Panc1 (cell line): Measurements from ENCODE around the gene GPC6. TPM values are rescaled to one million over a fixed set of nuclear protein-coding genes. Genes with fewer than 3 reads are reported as not detected.

Experiments
- ATAC-seq: fragments of 200-7000 bp; cut with Tn5 transposase; 2 replicates; pipeline ENCODE4 v1.9.1; 2020; ENCODE audit warnings: mild to moderate bottlenecking, moderate library complexity
- BruUV-seq: library from RNA; stranded (reverse); fragments of 400-500 nt; replicated peaks from 2 replicates; lab custom pipeline; 2021; lab: Mats Ljungman, UMichigan
- CTCF ChIA-PET: fragments of 300-600 bp; sonication (Branson Sonifier 250); formaldehyde crosslinking; loops from one replicate; lab custom pipeline; 2022; ENCODE audit warnings: antibody characterized with exemption; lab: Charles Lee
- POLR2A ChIA-PET: fragments of 300-600 bp; sonication (Branson Sonifier 250); formaldehyde crosslinking; loops from one replicate; lab custom pipeline; 2022; ENCODE audit warnings: antibody characterized with exemption; lab: Charles Lee
- DNase-seq: peaks from one replicate; pipeline ENCODE4 v3.0.0-alpha.2; 2010; ENCODE audit warnings: low read depth, low spot score
- H3K27ac ChIP-seq: 2 replicates; pipeline ENCODE4 v1.5.1; 2011; ENCODE audit warnings: mild to moderate bottlenecking, low read length, inconsistent platforms
- H3K27me3 ChIP-seq: fragments of 200-500 bp; sonication (Bioruptor generic); 2 replicates; pipeline ENCODE4 v1.6.0; 2014; ENCODE audit warnings: low read length, inconsistent platforms; ENCODE audit not compliant: control insufficient read depth, insufficient read depth
- H3K36me3 ChIP-seq: fragments of 200-500 bp; sonication (Bioruptor generic); 2 replicates; pipeline ENCODE4 v1.5.1; 2014; ENCODE audit warnings: inconsistent platforms, mild to moderate bottlenecking, low read length, moderate library complexity; ENCODE audit not compliant: control insufficient read depth, insufficient read depth
- H3K4me1 ChIP-seq: 2 replicates; pipeline ENCODE4 v1.5.1; 2011; ENCODE audit warnings: inconsistent platforms, mild to moderate bottlenecking, low read length, moderate library complexity; ENCODE audit not compliant: control insufficient read depth, insufficient read depth
- H3K4me3 ChIP-seq, 2 experiments: 2 replicates each; pipeline ENCODE4 v1.5.1; 2011 to 2012; ENCODE audit warnings: low read depth in 2 of 2, low read length in 2 of 2, mild to moderate bottlenecking in 2 of 2, inconsistent platforms in 1 of 2, moderate library complexity in 1 of 2
- H3K9me3 ChIP-seq: fragments of 200-500 bp; sonication (Bioruptor generic); 2 replicates; pipeline ENCODE4 v1.5.1; 2014; ENCODE audit warnings: low read depth, mild to moderate bottlenecking, inconsistent platforms, low read length, moderate library complexity; ENCODE audit not compliant: control insufficient read depth, insufficient read depth
- CTCF ChIP-seq: fragments of 450-650 bp; IDR thresholded peaks from 2 replicates; pipeline ENCODE4 v1.5.1; 2017; ENCODE audit warnings: mild to moderate bottlenecking
- POLR2AphosphoS5 ChIP-seq: IDR thresholded peaks from 2 replicates; pipeline ENCODE4 v1.6.1; 2012; ENCODE audit warnings: mild to moderate bottlenecking, low read depth, low read length, moderate library complexity
- REST ChIP-seq, 2 experiments: IDR thresholded peaks; 2 replicates each; pipeline ENCODE4 v1.6.1; 2011 to 2012; ENCODE audit warnings: low read depth in 2 of 2, control low read depth in 1 of 2, low read length in 1 of 2, mild to moderate bottlenecking in 1 of 2, moderate library complexity in 1 of 2; ENCODE audit not compliant: insufficient read depth in 1 of 2
- SIN3A ChIP-seq: IDR thresholded peaks from 2 replicates; pipeline ENCODE4 v1.6.1; 2012; ENCODE audit warnings: low read depth, mild to moderate bottlenecking, low read length, moderate library complexity, borderline replicate concordance; ENCODE audit not compliant: insufficient read depth
- TCF7L2 ChIP-seq: IDR thresholded peaks from 2 replicates; pipeline ENCODE4 v1.6.1; 2011; ENCODE audit warnings: mild to moderate bottlenecking, low read depth, low read length, inconsistent platforms
- in situ Hi-C: cut with HindIII; loops from 2 replicates; pipeline ENCODE4 v1.10.0; 2016; ENCODE audit warnings: low sequenced_read_pairs, low pct_unique_long_range_greater_than_20kb
- intact Hi-C: fragments of 100-400 bp; cut with micrococcal nuclease; formaldehyde crosslinking; loops from one replicate; pipeline ENCODE4 v1.10.0; 2022; ENCODE audit not compliant: unreplicated experiment
- total RNA-seq: library from RNA; stranded (reverse); gene quantifications from one replicate; pipeline ENCODE4 v1.2.1, GENCODE V29; 2021; ENCODE audit not compliant: unreplicated experiment

The GPC6 gene
- total RNA-seq, 1 experiment from 2014 or later: 4.8 TPM

- in situ Hi-C loops: no loop called here
- H3K4me1 ChIP-seq: no peaks in the 10 kb centered on the region
- no peak overlapping the region for H3K4me3 ChIP-seq
- no peaks in the 10 kb centered on the region for H3K36me3 ChIP-seq
- TF ChIP-seq REST (IDR thresholded peaks at IDR 0.05; ENCODE audit: insufficient read depth in 1 of 2, low read depth in 2 of 2, low read length in 1 of 2) (no peak), CTCF (no peak), SIN3A (no peak), POLR2AphosphoS5 (no peak), TCF7L2 (no peak)
- ChIA-PET CTCF (no interaction called here), POLR2A (no interaction called here)
- no peak for ATAC-seq
- BruUV-seq: no TSS peak
- intact Hi-C loops: no loop called here
- DNase-seq: no peak
- H3K9me3 ChIP-seq: no peaks in the 10 kb centered on the region
- no peaks in the 10 kb centered on the region for H3K27me3 ChIP-seq
- H3K27ac ChIP-seq: no peak overlapping the region
Measured at GRCh38 chr13:94212196-94212595, 985.6 kb downstream of the GPC6 start.

- H3K4me1 ChIP-seq: no peaks in the 10 kb centered on the region
- BruUV-seq: no TSS peak
- CTCF ChIA-PET: no interaction called here
- H3K27ac ChIP-seq: no peak overlapping the region
- ATAC-seq (no peak), DNase-seq (no peak)
- no peak for TF ChIP-seq POLR2AphosphoS5
- no peak for TF ChIP-seq CTCF
- no peak for TF ChIP-seq SIN3A
- TF ChIP-seq TCF7L2: no peak
- TF ChIP-seq REST (IDR thresholded peaks at IDR 0.05; ENCODE audit: insufficient read depth in 1 of 2, low read depth in 2 of 2, low read length in 1 of 2): no peak
- no peaks in the 10 kb centered on the region for H3K27me3 ChIP-seq
- no peaks in the 10 kb centered on the region for H3K36me3 ChIP-seq
- POLR2A ChIA-PET: no interaction called here
- H3K9me3 ChIP-seq: no peaks in the 10 kb centered on the region
- no peak overlapping the region for H3K4me3 ChIP-seq
- in situ Hi-C loops (no loop called here), intact Hi-C loops (no loop called here)
Measured at GRCh38 chr13:94214121-94214520, 987.5 kb downstream of the GPC6 start.
